ENCODE results near the gene ZBTB20.
A peak's percentile ranks its signal among the peaks of the same experiment; 100 is the strongest.

The ZBTB20 gene

DNA sequence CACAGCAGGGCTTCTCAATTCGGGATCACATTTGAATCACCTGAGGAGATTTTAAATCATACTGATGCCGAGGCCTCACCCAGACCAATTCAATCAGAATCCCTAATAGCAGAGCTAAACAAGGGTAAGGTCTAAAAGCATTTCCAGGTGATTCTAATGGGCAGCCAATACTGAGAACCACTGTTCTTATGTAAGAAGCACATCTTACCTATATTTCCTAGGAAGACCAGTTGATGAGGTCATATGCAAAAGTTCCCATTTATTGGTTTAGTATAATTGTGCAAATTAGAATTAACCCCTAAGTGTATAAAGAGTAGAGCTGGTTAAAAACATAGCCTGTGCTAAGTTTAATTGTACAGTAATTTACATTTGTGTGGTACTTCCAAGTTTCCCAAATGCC is 851.1 kb downstream of the ZBTB20 start:
- Histone ChIP-seq H3K4me3 (ENCODE audit: low read length) (no peak overlapping the region), H2AFZ (ENCODE audit: low read depth, low read length) (no peak overlapping the region)

DNA sequence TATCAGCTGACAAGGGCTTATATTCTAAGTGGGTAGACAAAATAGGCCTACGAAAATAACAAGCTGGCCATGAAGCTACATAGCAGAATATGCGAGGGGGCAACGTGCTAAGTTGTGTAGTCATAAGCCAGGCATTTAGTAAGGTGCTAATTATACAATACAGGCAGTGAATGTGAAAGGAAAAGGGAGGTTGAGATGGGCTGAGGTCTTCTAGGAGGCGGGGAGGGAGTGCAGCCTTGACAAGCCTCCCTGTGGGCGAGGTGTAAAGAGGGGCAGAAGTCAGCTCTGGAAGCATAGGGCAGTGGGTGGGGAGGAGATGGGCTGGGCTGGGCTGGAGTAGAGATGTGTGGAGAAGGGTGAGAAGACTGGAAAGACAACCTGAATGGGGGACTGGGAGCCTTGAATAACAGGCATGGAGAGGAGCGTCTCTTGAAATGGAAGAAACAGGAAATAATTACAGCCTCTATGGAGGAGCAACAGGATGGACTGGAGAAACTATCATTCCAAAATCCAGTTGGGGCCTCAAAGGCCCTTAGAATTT is 852.1 kb downstream of the ZBTB20 start:
- H3K9ac ChIP-seq (ENCODE audit: low read length): no peak overlapping the region
- H3K4me1 ChIP-seq (ENCODE audit: low read length): peaks cover 61% of the 10 kb centered on the region
- no peak overlapping the region for H3K4me3 ChIP-seq (ENCODE audit: low read length)
- no peak overlapping the region for H3K27ac ChIP-seq (ENCODE audit: low read length)
- no peak for TF ChIP-seq EZH2phosphoT487 (IDR thresholded peaks at IDR 0.05; ENCODE audit: low read depth)
- TF ChIP-seq, protein P1, sequence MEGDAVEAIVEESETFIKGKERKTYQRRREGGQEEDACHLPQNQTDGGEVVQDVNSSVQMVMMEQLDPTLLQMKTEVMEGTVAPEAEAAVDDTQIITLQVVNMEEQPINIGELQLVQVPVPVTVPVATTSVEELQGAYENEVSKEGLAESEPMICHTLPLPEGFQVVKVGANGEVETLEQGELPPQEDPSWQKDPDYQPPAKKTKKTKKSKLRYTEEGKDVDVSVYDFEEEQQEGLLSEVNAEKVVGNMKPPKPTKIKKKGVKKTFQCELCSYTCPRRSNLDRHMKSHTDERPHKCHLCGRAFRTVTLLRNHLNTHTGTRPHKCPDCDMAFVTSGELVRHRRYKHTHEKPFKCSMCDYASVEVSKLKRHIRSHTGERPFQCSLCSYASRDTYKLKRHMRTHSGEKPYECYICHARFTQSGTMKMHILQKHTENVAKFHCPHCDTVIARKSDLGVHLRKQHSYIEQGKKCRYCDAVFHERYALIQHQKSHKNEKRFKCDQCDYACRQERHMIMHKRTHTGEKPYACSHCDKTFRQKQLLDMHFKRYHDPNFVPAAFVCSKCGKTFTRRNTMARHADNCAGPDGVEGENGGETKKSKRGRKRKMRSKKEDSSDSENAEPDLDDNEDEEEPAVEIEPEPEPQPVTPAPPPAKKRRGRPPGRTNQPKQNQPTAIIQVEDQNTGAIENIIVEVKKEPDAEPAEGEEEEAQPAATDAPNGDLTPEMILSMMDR (IDR thresholded peaks at IDR 0.05; ENCODE audit: low read depth, low read length): no peak
- H2AFZ ChIP-seq (ENCODE audit: low read depth, low read length): no peak overlapping the region
- no peaks in the 10 kb centered on the region for H3K27me3 ChIP-seq (ENCODE audit: low read depth, low read length)
- H3K36me3 ChIP-seq (replicated peaks; ENCODE audit: low read depth, low read length): no peaks in the 10 kb centered on the region
- H3K9me3 ChIP-seq (ENCODE audit: insufficient read depth, low read length): no peaks in the 10 kb centered on the region
- H4K20me1 ChIP-seq (ENCODE audit: insufficient read depth, low read length): no peaks in the 10 kb centered on the region
- H3K4me2 ChIP-seq (ENCODE audit: low read length): no peak overlapping the region
- no peaks in the 10 kb centered on the region for H3K79me2 ChIP-seq (ENCODE audit: low read length)

More for the DNA sequence above, 851.1 kb downstream of the ZBTB20 start:
- Histone ChIP-seq H3K4me2 (ENCODE audit: low read length) (no peak overlapping the region), H3K9me3 (ENCODE audit: insufficient read depth, low read length) (no peaks in the 10 kb centered on the region), H3K79me2 (ENCODE audit: low read length) (no peaks in the 10 kb centered on the region), H3K9ac (ENCODE audit: low read length) (no peak overlapping the region), H3K27me3 (ENCODE audit: low read depth, low read length) (no peaks in the 10 kb centered on the region), H3K4me1 (ENCODE audit: low read length) (peaks cover 60% of the 10 kb centered on the region), H3K27ac (ENCODE audit: low read length) (no peak overlapping the region), H4K20me1 (ENCODE audit: insufficient read depth, low read length) (no peaks in the 10 kb centered on the region), H3K36me3 (replicated peaks; ENCODE audit: low read depth, low read length) (no peaks in the 10 kb centered on the region)
- no peak for TF ChIP-seq EZH2phosphoT487 (IDR thresholded peaks at IDR 0.05; ENCODE audit: low read depth)
- TF ChIP-seq, protein P1 (IDR thresholded peaks at IDR 0.05; ENCODE audit: low read depth, low read length): no peak

DNA sequence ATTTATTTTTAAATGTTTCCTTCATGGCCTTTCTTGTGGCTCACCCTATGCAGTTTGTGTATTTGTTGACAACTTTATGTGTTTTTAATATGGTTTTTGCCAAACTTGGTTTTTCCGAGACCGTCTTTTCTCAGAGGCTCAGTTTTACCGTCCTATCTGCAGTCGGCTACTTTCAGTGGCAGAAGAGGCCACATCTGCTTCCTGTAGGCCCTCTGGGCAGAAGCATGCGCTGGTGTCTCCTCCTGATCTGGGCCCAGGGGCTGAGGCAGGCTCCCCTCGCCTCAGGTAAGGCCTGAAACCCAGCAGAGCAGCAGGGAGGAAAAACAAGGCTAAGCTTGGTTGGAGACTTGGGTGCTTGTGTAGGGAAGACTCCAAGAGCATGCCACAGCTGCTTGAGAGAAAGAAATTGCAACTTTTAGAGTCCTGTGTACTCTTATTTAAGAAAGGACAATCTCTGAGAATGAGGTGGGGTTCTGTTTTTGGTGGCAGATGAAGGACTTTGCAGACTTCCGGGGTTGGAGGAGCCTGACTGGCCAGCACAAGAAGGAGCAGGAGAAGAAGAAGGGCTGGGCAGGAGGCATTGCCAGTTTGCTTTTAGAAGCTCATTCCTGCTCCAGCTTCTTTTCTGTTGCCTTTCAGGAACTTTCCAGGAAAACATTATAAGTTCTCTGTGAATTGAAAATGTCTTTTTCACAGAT is 853.1 kb downstream of the ZBTB20 start, which contains the start of gene TIGIT:
Gene TIGIT (plus strand): TSS at position 191 of the 698 bp plus-strand sequence. CDS start 34 bp downstream, at position 225.
- H4K20me1 ChIP-seq (ENCODE audit: insufficient read depth, low read length): no peaks in the 10 kb centered on the region
- H3K9ac ChIP-seq (ENCODE audit: low read length): no peak within 1 kb of the TSS; the same call in 1 of the 2 replicates
- no peaks in the 10 kb centered on the region for H3K27me3 ChIP-seq (ENCODE audit: low read depth, low read length)
- H3K4me3 ChIP-seq (ENCODE audit: low read length): no peak within 1 kb of the TSS
- no peaks in the 10 kb centered on the region for H3K36me3 ChIP-seq (replicated peaks; ENCODE audit: low read depth, low read length)
- peaks cover 57% of the 10 kb centered on the region for H3K4me1 ChIP-seq (ENCODE audit: low read length)
- H3K4me2 ChIP-seq (ENCODE audit: low read length): peak within 1 kb of the TSS; percentile 70; the same call in 1 of the 2 replicates
- peak within 1 kb of the TSS; percentile 62 for H2AFZ ChIP-seq (ENCODE audit: low read depth, low read length)
- no peaks in the 10 kb centered on the region for H3K9me3 ChIP-seq (ENCODE audit: insufficient read depth, low read length)
- no peak within 1 kb of the TSS; the same call in 1 of the 2 replicates for H3K27ac ChIP-seq (ENCODE audit: low read length)
- H3K79me2 ChIP-seq (ENCODE audit: low read length): no peaks in the 10 kb centered on the region
- no peak for TF ChIP-seq EZH2phosphoT487 (IDR thresholded peaks at IDR 0.05; ENCODE audit: low read depth)
- TF ChIP-seq, protein P1 (IDR thresholded peaks at IDR 0.05; ENCODE audit: low read depth, low read length): no peak

Data from OCI-LY3 (cell line).